Neural cell (in vitro differentiated cells): ENCODE measurements around the gene PCLO.

Source experiments
- CTCF ChIP-seq: fragments of 450-650 bp; IDR thresholded peaks from 2 replicates; pipeline ENCODE4 v1.5.1; 2014; ENCODE audit warnings: antibody characterized with exemption, mild to moderate bottlenecking, moderate library complexity; ENCODE audit not compliant: poor library complexity, severe bottlenecking
- EZH2 ChIP-seq: fragments of 200-600, 300-800 bp; shearing (Covaris generic), sonication (generic); IDR thresholded peaks from 2 replicates; pipeline ENCODE4 v1.6.1; 2014; ENCODE audit warnings: antibody characterized with exemption, low read length, borderline replicate concordance, mild to moderate bottlenecking; ENCODE audit not compliant: insufficient read depth, poor library complexity, severe bottlenecking
- MXI1 ChIP-seq: fragments of 450-650 bp; conservative IDR thresholded peaks from 2 replicates; pipeline ENCODE4 v1.6.1; 2014; ENCODE audit warnings: antibody characterized with exemption, mild to moderate bottlenecking; ENCODE audit not compliant: poor library complexity, severe bottlenecking
- POLR2AphosphoS5 ChIP-seq: IDR thresholded peaks from 2 replicates; pipeline ENCODE4 v1.6.1; 2012
- RAD21 ChIP-seq: fragments of 450-650 bp; conservative IDR thresholded peaks from 2 replicates; pipeline ENCODE4 v1.6.1; 2014; ENCODE audit warnings: antibody characterized with exemption, mild to moderate bottlenecking, moderate library complexity
- REST ChIP-seq: IDR thresholded peaks from 2 replicates; pipeline ENCODE4 v1.6.1; 2012; ENCODE audit warnings: borderline replicate concordance
- TAF1 ChIP-seq: IDR thresholded peaks from 2 replicates; pipeline ENCODE4 v1.6.1; 2012; ENCODE audit warnings: low read depth

- no peak for TF ChIP-seq CTCF
- no peak for TF ChIP-seq EZH2
- no peak for TF ChIP-seq MXI1
- TF ChIP-seq POLR2AphosphoS5: no peak
- TF ChIP-seq REST: no peak
- TF ChIP-seq TAF1: no peak
- no peak for TF ChIP-seq RAD21
Observed at GRCh38 chr7:82762880-82763279, 399.8 kb downstream of the PCLO start.
